ENCODE measurements around the gene AKAP9. TPM values are rescaled to one million over a fixed set of nuclear protein-coding genes. Genes with fewer than 3 reads are reported as not detected.

Gene AKAP9
- total and polyA plus RNA-seq, 9 of the 15 experiments (the other 6 are each of a cell fraction or from before 2014, with no cell fraction given): 25.5 to 80.9 (median 46.3) TPM

- TF ChIP-seq VEZF1 (CRISPR knock-in tag; IDR thresholded peaks at IDR 0.05) (peak; percentile 81), MNT (conservative IDR thresholded peaks at IDR 0.05) (0 out of 4 replicates have a peak, but pooled peaks of 1 of the 2 experiments have one; percentile 23), E2F4 (CRISPR knock-in tag; IDR thresholded peaks at IDR 0.05; ENCODE audit: low read depth) (no peak), ZBTB9 (CRISPR knock-in tag; IDR thresholded peaks at IDR 0.05) (no peak), ZNF436 (CRISPR knock-in tag; IDR thresholded peaks at IDR 0.05) (no peak), ZNF655 (CRISPR knock-in tag; IDR thresholded peaks at IDR 0.05) (no peak), ELK1 (CRISPR knock-in tag; IDR thresholded peaks at IDR 0.05) (no peak), ZNF668 (CRISPR knock-in tag; IDR thresholded peaks at IDR 0.05) (no peak), SMC3 (conservative IDR thresholded peaks at IDR 0.05; ENCODE audit: insufficient read depth, low read depth, low read length) (0 out of 2 replicates have a peak, but pooled peaks have one; percentile 19), ZNF740 (CRISPR knock-in tag; IDR thresholded peaks at IDR 0.05) (peak; percentile 70), ZNF740 (tag; IDR thresholded peaks at IDR 0.05) (peak in 1 of 2 experiments; percentile 91; a peak in 2 of 4 replicates), RBM25 (IDR thresholded peaks at IDR 0.05; ENCODE audit: low read depth, low read length, severe bottlenecking) (peak; percentile 68), ZNF212 (CRISPR knock-in tag; IDR thresholded peaks at IDR 0.05) (no peak), RCOR1 (IDR thresholded peaks at IDR 0.05; ENCODE audit: borderline replicate concordance in 1 of 2, low read depth in 2 of 2, low read length in 2 of 2) (0 out of 4 replicates have a peak, but pooled peaks of 1 of the 2 experiments have one; percentile 13), CBFA2T2 (conservative IDR thresholded peaks at IDR 0.05) (no peak), MEF2A (IDR thresholded peaks at IDR 0.05; ENCODE audit: control insufficient read depth, low read depth, low read length) (no peak), RAD51 (IDR thresholded peaks at IDR 0.05; ENCODE audit: borderline replicate concordance, low read depth) (no peak), HDAC2 (IDR thresholded peaks at IDR 0.05) (0 out of 2 replicates have a peak, but pooled peaks have one; percentile 23)
Observed at GRCh38 chr7:91953618-91954017, 13.0 kb downstream of the AKAP9 start (continued).
